HK-2 (cell line): ENCODE data around the gene TNFRSF8.
"Not testable (repeated sequence)": the region's sequence is repeated elsewhere in the genome, so short reads cannot be mapped to it uniquely, and the experiment has no call there.

Experiments
- DNase-seq: peaks from one replicate; pipeline ENCODE4 v3.0.0-alpha.2; 2018; ENCODE audit not compliant: unreplicated experiment

The TNFRSF8 gene

GRCh38 chr1:12083766-12084165 is 20.7 kb downstream of the TNFRSF8 start:
- no peak for DNase-seq

- no peak for DNase-seq
Observed at GRCh38 chr1:12085643-12086260, 22.6 kb downstream of the TNFRSF8 start.

GRCh38 chr1:12087797-12088314 is 24.8 kb downstream of the TNFRSF8 start:
- no peak for DNase-seq

GRCh38 chr1:12088607-12089006 is 25.5 kb downstream of the TNFRSF8 start:
- no peak for DNase-seq

- DNase-seq = no peak
Observed at GRCh38 chr1:12090326-12090725, 27.2 kb downstream of the TNFRSF8 start.

DNA sequence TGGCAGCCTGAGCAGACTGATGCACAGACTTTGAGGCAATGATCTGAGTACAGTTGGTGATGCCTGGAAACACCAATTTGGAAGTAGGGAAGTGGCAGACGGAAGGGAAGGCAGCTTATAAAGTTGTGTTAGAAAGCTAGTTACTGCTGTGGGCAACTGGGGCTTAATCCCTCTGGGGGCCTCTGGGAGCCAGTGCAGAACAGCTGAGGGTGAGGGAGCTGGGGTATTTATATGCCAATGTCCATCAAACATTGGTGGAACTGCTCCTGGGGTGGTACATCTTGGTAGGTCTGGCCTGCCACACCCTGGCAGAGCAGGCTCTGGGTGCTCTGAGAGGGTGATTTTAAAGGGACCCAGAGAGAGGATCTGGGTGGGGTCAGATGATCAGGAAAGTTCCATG is 28.1 kb downstream of the TNFRSF8 start:
- DNase-seq = no peak

- DNase-seq = no peak
Observed at GRCh38 chr1:12094180-12094579, 31.1 kb downstream of the TNFRSF8 start.

DNA sequence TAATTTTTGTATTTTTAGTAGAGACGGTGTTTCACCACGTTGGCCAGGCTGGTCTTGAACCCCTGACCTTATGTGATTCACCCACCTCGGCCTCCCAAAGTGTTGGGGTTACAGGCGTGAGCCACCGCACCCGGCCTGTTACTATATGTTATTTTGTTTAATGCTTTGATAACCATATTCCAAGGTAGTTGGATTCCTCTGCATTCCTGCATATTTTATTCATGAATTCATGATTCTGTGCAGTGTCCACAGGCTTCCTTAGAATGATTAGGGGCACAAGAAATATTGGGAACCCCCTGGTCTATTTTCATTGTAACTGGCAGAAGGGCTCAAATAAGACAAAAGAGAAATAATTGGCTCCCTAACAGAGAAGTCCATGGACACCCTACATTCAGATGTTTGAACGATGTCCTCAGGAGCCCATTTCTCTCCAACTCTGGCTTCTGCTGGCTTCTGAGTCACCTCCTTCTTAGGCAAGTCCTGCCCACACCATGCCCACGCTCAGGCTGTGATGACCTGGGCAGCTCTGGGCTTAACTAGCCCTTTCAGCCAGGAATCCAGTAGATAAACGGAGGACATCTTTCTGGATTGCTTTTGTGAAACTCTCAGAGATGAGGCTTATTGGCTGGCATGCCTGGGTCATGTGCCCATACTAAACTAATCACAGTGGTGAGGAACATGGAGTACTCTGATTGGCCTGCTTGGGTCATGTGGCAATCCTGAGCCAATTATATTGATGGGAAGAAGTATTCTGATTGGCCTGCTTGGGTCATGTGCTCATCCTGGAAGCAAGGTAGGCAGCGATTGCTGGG is 32.6 kb downstream of the TNFRSF8 start:
- no peak for DNase-seq

GRCh38 chr1:12096615-12097014 is 33.5 kb downstream of the TNFRSF8 start:
- DNase-seq = no peak

- no peak for DNase-seq
Observed at GRCh38 chr1:12097321-12097720, 34.2 kb downstream of the TNFRSF8 start.

- no peak for DNase-seq
Observed at GRCh38 chr1:12098786-12099185, 35.7 kb downstream of the TNFRSF8 start.

DNA sequence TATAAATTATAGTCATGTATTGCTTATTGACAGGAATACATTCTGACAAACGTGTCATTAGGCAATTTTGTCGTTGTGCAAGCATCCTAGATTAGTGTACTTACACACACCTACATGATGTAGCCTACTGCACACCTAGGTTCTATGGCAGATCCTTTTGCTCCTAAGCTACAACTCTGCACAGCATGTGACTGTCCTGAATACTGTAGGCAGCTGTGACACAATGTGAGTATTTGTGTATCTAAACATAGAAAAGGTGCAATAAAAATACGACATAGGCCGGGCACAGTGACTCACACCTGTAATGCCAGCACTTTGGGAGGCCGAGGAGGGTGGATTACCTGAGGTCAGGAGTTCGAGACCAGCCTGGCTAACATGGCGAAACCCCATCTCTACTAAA is 36.5 kb downstream of the TNFRSF8 start:
- no peak for DNase-seq

DNA sequence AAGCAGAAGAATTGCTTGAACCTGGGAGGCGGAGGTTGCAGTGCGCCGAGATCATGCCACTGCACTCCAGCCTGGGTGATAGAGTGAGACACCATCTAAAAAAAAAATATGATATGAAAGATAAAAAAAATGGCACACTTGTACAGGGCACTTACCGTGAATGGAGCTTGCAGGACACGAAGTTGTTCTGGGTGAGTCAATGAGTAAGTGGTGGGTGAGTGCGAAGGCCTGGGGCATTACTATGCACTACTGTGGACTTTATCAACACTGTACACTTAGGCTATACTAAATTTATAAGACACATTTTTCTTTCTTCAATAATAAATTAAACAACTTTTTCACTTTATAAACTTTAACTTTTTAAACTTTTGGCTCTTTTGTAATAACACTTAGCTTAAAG is 37.0 kb downstream of the TNFRSF8 start:
- DNase-seq = no peak

GRCh38 chr1:12101120-12101519 is 38.0 kb downstream of the TNFRSF8 start:
- DNase-seq = not testable (repeated sequence)

DNA sequence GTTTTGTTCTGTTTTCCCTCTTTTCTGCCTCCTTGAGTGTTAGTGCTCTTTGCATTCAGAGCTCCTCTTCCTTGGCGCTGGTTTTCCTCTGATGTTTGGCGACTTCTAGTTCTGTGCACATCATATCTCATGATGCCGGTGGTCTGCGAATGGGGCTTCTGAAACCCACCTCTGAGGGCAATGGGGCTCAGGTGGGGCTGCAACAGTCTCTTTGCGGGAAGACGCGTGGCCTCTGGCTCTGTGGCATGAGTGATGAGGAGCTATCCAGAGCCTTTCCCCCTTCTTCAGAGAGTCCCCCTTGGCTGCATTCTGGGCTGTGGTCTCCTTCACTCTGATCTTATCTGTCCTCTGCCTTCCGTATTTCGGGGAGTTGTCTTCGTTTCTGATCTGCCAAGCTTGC is 39.0 kb downstream of the TNFRSF8 start:
- DNase-seq = no peak

- DNase-seq = no peak
Observed at GRCh38 chr1:12104417-12104816, 41.3 kb downstream of the TNFRSF8 start.

DNA sequence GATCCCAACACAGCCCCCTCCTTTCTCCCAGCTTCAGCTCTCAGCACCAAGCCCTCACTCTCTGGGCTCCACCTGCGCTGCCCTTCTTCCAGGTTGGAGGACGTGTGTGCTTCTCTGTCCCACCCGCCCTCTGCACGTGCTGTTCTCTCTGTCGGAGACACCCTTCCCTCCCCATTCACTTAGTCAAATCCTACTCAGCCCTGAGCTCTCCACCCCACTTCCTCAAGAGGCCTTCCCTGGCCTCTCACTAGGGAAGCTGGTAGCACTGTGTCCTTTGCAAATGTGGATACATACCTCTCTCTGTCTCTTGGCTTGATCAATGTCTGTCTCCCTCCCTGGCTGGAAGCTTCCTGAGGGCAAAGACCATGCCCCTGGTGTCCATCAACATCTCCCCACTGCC is 43.0 kb downstream of the TNFRSF8 start:
- no peak for DNase-seq

GRCh38 chr1:12106861-12107260 is 43.8 kb downstream of the TNFRSF8 start:
- not testable (repeated sequence) for DNase-seq

GRCh38 chr1:12107718-12108117 is 44.6 kb downstream of the TNFRSF8 start:
- DNase-seq = no peak

DNA sequence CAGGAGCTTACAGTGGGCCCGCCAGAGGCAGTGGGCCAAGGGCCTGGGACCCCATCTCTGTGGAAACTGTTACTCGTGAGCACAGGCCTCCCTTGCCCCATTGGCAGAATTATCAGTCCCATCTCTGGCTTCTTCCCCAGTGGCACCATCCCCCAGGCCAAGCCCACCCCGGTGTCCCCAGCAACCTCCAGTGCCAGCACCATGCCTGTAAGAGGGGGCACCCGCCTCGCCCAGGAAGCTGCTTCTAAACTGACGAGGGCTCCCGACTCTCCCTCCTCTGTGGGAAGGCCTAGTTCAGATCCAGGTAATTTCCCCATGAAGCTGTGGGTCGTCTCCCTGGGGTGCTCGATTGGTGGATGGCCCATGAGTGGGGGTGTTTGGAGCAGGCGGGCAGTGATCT is 46.8 kb downstream of the TNFRSF8 start:
- DNase-seq = no peak

GRCh38 chr1:12111741-12112140 is 48.6 kb downstream of the TNFRSF8 start:
- DNase-seq = no peak

- DNase-seq = no peak
Observed at GRCh38 chr1:12112711-12113161, 49.6 kb downstream of the TNFRSF8 start.
